Tongue (tissue), 2 donors: ENCODE results near the gene MEGF6. TPM values are rescaled to one million over a fixed set of nuclear protein-coding genes. Genes with fewer than 3 reads are reported as not detected.
"Not testable (repeated sequence)": the region's sequence is repeated elsewhere in the genome, so short reads cannot be mapped to it uniquely, and the experiment has no call there.

Experiments
- DNase-seq: peaks from one replicate; pipeline ENCODE4 v3.0.0-alpha.2; 2015
- total RNA-seq: library from RNA; depleted of rRNA; stranded (reverse); fragments of >200 nt; gene quantifications from one replicate; pipeline ENCODE4 v1.2.3, GENCODE V29; 2014

Gene MEGF6
- total RNA-seq, 1 donor from 2014 or later, result 33.6 TPM

DNA sequence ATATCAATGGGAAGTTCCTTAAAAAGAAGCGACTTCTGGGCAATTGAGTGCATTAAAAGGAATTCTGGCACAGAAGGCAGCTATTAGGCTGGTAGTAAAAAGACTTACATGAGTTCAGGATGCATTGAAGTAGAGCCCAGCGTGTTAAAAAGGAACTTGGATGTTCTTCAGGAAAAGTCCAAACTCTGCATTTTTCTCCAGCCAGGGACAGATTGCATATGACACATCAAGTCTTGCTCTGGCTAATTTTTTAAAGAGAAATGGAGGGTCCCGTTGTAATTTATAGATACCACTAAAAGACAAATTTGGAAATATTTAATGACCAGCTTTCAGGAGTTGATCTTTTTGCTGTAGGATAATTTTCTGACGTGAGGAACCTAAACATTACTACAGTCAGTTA is 14.7 kb upstream of the MEGF6 start:
- no peak for DNase-seq

DNA sequence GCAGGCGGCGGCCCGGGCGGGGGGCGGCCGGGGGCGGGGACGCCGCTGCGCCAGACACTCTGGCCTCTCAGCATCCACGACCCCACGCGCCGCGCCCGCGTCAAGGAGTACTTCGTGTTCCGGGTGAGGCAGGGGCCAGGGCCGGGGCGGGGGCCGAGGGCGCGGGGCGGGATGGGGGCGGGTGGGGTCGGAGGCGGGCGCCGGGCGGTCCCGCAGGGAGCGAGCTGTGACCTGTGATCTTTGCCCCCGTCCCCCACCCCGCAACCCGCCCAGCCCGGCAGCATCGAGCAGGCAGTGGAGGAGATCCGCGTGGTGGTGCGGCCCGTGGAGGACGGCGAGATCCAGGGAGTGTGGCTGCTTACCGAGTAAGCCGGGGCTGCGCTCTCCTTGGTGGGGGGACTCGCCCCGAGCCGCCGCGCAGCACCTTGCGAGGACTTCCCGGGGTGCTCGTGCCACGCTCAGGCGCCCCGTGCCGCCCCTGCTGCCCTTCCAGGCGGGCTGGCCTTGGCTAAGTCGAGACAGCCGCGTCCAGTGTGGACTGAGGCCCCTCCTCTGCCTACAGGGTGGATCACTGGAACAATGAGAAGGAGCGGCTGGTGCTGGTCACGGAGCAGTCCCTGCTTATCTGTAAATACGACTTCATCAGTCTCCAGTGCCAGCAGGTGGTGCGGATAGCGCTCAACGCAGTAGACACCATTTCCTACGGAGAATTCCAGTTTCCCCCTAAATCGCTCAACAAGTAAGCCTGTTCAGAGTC is 14.0 kb upstream of the MEGF6 start:
- DNase-seq, result peak; percentile 54

DNA sequence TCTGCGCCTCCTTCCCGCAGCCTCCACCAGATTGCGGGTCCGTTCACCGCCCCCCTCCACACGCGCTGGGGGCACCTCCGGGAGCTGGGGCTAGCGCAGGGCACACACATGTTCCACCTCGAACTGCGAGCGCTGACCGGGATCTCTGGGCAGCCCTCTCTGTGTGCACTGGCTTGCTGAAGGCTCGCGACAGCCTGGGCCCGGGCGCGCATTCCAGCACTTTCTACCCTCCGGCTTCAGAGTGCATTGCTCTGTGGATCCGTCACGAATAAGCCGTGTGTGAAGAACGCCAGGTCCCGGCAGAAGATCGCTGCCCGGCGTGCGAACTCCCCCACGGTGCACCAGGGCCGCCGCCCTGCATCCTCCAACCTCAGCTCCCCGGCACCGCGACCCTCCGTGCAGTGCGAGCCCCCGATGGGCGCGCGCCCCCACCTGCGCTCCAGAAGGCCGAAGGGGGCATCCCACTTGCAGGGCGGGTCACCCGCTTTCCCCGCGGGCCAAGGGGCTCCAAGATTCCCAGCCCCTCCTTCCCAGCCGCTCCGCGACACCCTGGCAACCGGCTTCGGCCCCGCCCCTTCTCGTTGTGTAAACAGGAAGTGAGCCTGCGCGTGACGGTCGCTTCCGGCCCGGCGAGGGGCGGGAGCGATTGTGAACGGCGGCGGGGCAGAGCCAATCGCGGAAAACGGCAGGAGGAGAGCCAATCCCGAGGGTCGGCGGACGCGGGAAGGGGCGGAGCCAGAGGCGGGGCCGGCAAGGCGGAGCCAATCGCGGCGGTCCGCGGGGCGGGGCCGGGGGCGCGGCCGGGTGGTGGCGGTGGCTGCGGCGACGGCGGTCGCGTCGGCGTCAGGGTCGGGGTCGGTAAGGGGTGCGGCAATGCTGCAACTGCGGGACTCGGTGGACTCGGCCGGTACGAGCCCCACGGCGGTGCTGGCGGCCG is 13.2 kb upstream of the MEGF6 start, which contains the start of gene TPRG1L:
TSS of gene TPRG1L (plus strand) at position 816 of the 937 bp plus-strand sequence. CDS start at position 874, 58 bp downstream.
- DNase-seq, result peak; percentile 99

DNA sequence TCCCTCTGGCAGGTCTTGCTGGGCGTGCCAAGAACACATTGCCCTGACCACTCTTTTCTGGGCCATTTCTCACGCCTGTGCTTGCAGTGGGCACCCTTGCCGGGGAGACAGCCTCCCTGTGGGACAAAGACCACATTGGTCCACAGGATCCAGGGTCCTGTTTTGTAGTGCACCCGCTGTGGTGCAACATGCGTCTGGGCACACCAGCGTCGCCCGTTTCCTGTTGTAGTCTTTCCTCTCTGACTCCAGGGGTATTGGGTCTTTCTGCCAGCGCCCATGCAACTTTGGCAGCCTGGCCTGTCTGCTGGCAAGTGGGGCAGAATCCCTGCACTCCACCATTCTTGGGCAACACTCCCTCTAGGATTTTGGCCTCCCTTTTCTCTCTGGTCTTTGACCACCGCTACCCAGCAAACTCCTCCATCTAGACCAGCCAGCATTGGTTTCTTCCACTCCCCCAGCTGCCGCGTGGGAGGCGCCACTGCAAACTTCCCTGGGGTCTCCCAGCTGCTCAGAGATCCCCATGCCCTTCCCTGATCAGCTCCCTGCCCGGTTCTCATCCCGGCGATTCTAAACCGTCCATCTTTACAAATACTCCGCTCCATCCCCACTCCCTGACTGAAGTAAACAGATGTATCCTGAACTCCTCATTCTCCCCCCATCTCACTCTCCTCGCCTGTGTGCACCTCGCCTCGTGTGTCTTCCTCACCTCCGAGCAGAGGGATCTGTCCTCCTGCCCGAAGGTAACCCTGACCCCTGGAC is 12.3 kb upstream of the MEGF6 start:
- DNase-seq, result no peak

DNA sequence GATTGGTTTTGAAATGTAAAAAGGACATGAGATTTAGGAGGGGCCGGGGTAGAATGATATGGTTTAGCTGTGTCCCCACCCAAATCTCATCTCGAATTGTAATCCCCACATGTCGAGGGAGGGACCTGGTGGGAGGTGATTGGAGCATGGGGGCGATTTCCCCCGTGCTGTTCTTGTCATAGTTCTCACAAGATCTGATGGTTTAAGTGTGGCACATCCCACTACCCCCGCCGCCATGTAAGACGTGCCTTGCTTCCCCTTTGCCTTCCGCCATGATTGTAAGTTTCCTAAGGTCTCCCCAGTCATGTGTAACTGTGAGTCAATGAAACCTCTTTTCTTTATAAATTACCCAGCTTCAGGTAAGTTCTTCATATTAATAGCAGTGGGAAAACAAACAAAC is 10.8 kb upstream of the MEGF6 start:
- not testable (repeated sequence) for DNase-seq

DNA sequence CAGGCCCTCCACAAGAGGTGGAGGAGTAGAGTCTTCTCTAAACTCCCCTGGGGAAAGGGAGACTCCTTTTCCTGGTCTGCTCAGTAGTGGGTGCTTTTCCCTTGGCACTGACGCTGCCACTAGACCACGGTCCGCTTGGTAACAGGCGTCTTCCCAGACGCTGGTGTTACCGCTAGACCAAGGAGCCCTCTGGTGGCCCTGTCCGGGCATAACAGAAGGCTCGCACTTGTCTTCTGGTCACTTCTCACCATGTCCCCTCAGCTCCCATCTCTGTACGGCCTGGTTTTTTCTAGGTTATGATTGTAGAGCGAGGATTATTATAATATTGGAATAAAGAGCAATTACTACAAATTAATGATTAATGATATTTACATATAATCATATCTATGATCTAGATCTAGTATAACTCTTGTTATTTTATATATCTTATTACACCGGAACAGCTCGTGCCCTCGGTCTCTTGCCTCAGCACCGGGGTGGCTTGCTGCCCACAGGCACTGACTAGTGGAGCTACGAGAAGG is 9.9 kb upstream of the MEGF6 start:
- peak; percentile 54 for DNase-seq

DNA sequence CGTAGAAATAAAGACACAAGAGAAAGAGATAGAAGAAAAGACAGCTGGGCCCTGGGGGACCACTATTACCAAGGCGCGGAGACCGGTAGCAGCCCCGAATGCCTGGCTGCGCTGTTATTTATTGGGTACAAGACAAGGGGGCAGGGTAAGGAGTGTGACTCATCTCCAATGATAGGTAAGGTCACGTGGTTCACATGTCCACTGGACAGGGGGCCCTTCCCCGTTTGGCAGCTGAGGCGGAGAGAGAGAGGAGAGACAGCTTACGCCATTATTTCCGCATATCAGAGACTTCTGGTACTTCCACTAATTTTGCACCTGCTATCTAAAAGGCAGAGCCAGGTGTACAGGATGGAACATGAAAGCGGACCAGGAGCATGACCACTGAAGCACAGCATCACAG is 9.4 kb upstream of the MEGF6 start:
- DNase-seq, result no peak

DNA sequence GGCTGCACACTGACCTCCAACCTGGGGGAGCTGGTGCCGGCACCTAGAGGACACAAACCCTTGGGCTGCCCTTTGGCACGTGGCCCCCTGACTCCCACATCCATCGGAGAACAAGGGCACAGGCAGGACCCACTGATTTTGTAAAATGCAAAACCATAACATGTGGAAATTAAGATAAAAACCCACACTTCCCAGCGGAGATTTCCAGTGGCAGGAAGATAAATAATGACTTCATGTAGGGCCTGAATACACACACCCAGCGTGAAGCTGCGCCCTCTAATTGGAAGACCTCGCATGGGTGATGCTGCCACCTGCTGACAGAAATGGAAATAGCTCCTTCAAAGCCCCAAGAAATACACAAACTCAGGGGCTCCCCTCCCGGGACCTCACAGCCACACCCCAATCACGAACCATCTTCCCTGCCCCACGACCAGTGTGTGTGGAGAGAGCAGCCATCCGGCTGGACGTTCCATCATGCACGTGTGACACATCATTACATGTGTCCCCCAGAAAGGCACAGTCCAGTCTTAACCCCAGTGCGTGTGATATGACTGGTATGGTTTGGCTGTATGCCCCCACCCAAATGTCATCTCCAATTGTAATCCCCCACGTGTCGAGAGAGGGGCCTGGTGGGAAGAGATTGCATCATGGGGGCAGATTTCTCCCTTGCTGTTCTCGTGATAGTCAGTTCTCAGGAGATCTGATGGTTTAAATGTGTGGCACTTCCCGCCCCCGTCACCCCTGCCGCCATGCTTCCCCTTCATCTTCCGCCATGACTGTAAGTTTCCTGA is 7.8 kb upstream of the MEGF6 start:
- DNase-seq, result peak; percentile 92

DNA sequence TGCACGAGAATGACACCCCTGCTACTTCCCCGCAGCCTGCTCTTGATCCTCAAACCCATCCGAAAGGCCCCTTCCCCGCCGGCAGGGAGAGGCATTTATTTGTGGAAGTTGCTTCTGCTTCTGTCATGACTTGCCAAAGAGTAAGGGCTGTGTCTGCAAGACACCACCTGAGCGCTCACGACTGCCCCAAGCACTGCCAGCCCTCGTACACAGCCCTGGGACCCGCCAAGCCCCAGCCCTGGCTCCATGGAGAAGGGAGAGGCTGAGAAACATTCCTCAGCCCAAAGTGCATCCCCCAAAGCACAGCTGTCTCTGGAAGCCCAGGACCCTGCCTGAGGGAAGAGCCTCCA is 7.2 kb upstream of the MEGF6 start:
- peak; percentile 31 for DNase-seq

DNA sequence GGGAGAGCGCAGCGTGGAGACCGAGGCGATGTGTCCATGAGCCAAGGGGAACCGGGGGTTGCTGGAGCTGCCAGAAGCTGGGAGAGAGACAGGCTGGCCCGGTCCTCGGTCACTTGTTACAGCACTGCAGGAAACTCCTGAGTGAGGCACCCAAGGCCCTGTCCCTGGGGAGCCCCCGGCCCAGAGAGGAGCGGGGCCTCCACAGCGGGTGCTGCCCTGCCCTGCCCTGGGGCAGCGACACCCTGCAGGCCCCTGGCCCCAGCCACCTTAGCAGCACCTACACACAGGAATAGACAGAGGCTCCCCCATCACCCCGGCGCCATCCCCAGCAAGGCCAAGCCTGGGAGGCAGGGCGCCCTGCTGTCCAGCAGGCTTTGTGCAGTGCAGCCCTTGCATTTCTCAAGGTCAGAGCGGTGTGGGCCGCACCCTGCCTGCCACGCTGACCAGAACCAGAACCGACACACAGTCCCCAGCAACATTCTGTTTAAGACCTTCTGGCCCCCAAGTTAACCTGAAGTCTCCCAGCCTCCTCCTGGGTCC is 6.6 kb upstream of the MEGF6 start:
- DNase-seq, result no peak

DNA sequence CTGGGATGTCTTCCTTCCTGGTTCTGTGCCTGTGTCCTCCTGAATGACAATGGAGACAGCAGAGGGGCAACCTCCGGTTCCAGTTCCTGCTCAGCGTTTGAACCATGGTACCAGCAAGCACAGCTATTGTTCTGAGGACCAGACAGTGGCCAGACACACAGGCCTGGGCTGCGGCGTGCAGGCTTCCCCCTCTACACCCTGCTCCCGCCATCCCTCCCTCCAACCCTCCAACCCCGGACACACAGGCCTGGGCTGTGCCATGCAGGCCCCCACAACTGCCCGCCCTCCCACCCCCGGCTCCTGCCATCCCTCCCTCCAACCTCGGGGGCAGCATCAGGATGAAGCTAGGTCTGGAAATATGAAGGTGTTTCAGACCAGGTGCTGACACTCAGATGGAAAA is 5.6 kb upstream of the MEGF6 start:
- no peak for DNase-seq

DNA sequence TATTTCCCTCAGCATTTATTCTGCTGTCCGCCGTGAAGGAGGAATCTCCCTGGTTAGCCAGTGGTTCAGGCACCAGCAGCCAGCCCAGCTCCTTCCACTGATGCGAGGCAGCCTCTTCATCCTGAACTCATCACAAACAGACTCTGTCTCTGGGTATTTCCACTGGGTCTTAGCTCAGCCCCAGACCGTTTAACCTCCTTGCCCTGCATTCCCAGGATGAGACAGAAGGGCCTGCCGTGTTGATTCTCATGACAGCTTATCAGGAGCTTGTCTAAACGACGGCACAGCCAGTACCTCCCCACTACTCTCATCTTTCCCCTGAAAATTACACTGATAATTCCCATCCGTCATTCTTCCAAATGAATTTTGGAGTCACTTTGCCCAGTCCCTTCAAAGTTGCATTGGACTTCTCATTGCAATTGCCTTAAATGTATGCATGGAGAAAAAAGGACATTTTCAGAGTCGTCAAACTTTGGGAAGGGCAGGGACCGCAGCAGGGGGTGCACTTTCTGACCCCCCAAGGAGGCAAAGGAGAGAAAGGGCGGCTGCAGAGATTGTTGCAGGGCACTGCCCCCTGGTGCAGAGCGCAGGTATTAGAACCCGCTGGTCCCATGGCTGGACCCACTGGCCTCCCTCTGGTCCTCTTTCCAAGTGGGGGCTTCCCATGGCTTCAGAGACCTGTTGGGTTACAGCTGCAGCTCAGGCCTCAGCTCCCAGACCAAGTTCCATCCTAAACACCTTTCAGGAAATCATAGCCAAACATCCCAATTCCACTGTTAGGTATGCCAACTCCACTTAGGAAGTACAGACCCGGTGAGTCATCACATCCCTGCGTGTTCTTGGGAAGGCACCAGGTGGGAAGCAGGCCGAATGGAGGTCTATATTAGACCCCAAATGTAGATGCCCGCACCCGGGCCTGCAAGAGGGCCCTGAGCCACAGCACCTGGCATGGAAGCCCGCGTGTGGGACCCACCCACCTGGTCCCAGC is 3.7 kb upstream of the MEGF6 start:
- no peak for DNase-seq

DNA sequence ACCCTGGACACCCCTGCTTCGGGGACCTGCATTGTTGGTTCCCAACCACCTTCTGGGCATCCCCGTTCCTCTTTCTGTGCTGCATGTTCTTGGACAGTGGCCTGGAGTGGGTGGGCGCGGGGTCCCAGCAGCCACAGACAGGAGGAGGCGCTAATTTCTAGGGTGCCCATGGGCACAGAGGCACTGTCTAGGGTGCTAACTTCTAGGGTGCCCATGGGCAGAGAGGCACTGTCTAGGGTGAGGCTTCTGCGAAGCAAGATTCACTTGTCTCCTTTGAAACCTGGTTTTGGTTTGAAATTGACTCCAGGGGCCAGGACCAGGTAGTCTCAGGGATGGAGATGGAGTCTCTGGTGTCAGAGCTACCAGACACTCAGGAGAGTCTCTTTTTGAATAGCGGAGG is 815 bp upstream of the MEGF6 start:
- no peak for DNase-seq

DNA sequence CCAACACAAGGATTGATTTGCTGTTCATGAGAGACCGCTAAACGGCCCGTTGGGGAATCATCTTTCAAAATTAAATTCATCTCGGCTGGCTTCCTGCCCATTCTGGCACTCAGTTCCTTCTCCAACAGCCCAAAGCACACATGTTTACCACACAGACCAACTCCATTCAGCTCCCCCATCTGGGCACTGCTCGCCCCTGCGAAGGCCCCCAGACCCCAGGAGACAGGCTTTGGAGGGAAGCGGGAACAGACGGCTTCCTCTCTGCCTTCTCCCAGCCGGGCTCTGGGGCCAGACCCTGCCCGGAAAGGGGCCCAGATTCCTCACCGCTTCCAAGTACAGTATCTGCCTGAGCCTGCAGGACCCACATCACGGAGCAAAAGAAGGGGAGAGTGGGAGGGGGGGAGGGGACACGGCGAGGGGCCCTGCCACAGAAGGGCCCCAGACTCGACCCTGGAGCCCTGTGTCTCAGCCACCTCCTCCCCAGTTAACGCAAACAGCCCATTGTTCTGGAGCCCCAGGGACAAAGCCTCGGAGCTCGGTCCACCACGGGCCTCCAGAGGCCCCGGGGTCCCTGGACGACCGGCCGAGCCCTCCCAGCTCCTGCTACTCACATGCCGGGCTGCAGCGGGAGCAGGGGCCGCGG is 660 bp downstream of the MEGF6 start:
- DNase-seq, result peak; percentile 79

DNA sequence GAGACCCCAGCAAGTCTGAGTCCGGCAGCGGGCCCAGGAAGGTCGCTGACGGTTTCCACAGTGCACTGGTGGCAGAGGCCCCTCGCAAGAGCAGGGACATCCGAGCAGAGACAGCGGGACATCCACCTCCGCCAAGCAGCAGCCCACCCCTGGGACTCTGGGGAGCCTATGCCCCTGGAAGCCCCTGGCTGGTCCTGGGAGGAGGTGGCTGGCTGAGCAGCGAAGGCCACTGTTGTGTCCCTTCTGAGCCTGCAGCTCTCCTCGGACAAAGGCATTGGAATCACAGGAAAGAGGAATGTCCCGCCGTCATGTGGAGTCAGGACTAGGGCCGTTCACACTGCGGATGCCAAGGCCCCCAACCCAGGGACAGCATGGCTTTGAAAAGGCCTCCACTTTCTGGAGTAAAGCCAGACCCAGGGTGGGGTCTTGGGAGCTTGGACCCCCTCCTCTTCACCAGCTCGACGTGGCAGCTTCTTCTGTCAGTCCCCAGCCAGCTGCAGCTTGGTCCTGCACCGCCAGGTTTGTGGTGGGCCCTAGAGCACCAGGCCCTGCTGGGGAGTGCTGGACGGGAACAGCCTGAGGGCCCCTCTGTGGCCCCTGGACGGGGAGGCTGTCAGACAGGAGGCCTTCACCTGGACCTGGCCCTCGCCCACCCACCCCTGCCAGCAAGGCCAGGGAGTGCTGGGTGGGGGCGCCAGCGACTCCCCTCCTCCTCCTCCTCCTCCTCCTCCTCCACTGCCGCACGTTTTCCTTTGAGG is 1.4 kb downstream of the MEGF6 start:
- no peak for DNase-seq

DNA sequence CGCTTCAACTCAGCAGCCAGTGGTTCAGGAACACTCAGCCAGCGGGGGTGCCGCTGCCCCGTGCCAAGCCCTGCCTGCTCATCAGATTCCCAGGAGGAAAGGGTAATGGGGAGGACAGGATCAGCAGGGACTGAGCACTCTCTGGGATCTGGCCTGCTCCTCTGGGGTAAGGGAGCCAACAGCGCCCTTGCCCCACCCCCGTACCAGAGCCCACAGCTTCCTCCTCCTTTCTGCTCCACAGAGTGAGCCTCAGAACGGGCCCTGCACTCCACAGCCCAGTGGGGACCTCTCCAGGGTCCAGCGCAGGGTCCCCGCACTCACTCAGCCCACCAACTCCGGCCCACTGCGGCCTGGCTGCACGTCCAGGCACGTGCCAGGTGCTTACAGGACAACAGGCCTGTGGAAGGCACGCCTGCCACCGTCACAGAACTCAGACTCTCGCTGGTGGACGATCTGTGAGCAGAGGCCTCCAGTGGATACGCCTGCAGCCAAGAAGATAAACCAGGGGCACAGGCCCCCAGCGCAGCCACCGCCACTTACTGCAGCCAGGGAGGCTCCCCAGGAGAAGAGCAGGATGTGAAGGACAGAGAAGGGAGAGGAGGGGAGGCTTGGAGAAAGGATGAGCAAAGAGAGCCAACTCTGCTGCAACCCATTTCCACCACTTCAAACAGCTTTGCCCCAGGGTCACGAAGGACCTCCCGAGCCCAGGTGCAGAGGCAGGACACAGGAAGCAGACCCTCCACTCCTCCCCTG is 2.1 kb downstream of the MEGF6 start:
- DNase-seq, result no peak

DNA sequence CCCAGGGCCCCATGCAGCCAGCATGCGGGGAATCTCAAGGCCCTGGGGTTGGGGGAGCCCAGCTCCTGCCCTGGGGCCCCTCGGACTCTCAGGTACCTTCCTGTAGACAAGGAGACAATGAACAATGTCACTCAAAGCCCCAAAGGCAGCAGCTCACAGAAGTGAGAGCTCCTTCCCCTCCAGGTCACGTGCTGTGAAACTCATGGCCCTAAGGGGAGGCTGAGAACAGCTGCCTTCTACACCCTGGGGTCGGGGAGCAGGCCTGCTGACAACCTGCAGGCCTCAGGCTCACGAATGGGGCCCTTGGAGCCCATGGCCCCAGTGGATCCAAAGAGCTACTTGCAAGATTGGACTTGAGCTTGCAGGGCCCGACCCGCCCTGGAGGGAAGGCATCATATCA is 3.2 kb downstream of the MEGF6 start:
- no peak for DNase-seq

DNA sequence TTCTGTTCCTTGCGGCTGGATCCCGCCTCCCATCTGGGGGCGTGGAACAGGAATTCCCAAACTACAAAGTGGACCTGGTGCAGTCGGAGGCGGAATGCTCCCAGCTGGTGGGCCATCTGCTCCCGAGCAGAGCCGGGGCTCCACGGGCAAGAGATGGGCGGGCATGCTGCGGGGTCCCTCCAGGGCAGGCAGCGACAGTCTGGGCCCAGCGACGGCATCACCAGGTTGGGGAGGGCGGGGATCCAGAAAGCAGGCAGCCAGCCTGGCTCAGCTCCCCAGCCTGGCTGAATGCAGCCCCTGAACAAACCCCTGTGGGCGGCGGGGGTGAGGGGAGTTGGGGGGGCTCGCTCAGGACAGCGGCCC is 3.6 kb downstream of the MEGF6 start:
- DNase-seq, result peak; percentile 43
